COLO668 (cell line): Measurements from ENCODE around the gene PCDH15.

Experiments used
- DNase-seq: peaks from one replicate; lab custom pipeline; 2025; ENCODE audit not compliant: unreplicated experiment; lab: John Stamatoyannopoulos, UW

Gene PCDH15

GRCh38 chr10:53898532-53898931 is 902.5 kb downstream of the PCDH15 start:
- no peak for DNase-seq

DNA sequence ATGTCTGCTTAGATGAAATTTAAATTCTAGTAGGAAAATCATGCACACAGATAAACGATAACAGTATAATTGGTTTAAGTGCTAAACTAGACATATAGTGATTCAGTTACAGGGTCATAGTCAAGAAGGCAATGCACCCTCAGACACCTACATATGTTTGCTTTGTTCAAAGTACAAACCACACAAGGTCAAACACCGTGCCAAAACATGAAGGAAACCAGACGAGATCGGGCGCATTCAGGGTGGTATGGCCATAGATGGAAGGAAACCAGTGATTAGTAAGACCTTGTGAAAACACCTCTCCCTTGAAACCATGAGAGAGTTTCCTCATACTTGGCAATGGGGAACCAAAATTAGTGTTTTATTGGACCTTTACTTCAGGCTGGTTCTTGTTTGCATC is 906.9 kb downstream of the PCDH15 start:
- no peak for DNase-seq

DNA sequence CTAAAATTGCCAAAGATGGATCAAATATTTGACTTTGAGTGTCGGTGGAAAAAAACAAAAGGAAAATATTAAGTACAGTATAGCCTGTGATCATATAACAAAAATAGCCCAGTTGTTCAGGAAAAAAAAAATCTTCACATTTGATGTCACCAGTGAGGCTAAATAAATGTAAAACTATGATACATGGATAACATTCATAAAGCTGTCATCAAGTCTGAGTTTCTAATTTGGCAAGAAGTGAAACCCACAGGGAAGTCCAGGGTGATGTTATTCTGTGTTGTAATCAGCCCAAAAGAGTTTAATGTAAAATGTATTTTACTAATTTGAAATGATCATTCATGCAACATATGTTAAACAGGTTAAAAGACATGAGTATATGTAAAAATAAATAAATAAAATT is 908.0 kb downstream of the PCDH15 start:
- no peak for DNase-seq

DNA sequence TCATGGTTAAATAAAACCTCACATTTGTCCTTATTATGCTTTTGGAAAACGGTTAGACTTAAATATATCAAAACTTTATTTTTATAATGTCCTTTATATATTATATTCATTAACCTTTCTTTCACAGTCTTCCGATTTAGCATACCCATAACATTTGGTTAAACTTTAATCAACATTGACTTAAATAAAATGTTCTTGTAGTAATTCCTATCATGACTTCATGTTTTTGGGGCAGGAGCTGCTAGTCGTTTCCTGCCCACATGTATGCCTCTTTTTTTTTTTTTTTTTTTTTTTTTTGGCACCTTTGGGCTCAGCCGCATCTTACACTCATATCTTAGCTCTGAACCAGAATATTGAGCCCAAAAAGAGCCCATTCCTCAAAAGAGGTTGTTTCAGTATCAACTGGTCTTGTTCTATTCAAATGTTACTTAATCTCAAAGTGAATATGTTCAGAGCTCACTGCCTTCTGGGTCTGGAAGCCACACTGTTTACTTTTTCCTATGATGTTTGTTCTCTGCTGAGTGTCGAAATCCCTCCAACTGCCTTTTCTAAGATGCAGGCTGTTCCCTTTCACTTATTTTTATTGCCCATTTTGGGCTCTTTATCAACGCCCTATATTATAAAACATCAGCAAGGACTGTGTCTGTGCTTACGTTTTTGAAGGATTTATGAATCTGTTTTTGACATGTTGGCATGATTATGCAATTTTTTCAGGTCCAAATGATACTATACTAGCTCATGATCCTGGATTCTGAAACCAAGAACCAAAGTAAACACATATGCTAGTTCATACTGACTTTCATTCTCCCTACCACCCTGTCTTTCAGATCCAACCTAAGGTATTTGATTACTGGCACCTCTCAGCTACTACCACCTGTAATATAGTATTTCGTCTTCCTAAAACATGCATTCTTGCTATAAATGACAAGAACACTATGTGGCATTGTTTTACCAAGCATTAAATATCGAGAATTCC is 914.4 kb downstream of the PCDH15 start:
- DNase-seq, result no peak

GRCh38 chr10:53864846-53865245 is 936.2 kb downstream of the PCDH15 start:
- no peak for DNase-seq

DNA sequence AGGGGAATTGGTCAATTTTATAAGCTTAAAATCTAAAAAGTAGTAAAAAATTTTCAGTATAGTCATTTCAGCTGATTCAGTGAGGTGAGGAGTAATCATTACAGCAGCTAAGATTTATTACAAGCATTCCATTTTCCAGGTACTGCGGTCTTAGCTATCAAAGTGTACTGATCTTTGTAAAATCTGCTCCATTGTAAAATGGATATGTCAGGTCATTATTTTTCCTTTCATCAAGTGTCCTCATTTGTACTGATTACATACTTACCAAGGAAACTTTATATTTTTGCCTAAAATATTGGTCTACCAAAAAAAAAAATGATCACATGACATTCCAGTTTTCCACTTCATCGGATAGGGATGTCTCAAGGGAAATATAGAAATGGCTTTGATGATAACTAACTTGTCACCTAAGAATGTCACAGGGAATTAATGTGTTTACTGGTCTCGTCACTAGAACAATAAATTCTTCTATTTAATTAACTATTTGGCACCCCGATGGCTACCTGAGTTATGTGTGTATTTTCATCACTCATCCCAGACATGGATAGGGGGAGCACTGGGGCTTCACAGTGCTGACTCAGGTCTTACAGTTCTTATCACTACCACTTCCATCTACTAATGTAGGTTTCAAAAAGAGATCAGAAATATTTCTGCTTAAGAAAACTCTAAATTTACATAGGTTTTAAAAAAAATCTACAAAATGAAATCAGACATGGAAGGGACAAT is 948.4 kb downstream of the PCDH15 start:
- no peak for DNase-seq

DNA sequence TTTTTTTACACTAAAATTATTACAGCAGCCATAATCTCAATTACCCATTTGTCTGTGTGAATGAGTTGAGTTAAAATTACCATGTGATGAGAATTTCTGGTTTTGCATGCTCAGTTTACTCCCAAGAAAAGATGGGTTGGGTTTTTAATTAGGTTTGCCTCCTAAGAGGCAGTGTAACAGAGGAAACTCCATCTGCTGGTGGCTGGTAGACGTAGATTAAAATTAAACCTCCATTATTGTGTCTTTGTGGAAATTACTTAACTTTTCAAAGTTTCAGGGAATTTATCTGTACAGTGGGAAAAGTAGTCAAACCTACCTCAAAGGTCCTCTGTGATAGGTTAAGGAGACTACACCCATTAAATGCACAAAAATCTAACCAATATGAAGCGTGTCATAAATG is 954.2 kb downstream of the PCDH15 start:
- no peak for DNase-seq

- no peak for DNase-seq
These were observed 957.2 kb downstream of the PCDH15 start for GRCh38 chr10:53843736-53844362.

DNA sequence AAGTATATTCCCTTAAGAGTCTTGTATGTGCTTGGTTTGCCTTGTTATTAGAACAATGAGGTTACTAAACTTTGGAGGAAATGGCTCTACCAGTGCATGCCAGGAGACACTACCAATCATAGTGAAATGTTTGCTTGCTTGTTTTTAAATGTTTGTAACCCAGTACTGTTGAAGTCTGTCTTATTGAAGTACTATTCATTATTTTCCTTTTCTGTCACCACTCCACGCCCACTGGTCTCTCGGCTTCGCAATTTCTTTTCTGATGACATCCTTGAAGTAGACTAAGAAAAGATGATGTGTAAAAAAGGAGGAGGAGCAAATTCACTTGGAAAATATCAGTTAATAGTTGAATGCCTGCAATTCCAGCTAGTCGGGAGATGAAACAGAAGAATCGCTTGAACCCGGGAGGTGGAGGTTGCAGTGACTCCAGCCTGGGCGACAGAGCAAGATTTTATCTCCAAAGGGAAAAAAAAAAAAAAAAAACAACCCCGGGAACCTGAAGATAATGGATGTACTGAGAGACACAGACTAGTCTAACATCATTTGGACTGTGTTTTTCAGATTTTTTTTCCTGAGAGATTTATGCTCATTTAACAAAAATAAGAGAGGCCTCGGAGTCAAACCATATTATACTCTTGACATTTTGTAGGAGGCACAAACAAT is 959.4 kb downstream of the PCDH15 start:
- DNase-seq, result no peak

- no peak for DNase-seq
These were observed 960.4 kb downstream of the PCDH15 start for GRCh38 chr10:53840653-53841052.

- no peak for DNase-seq
These were observed 961.5 kb downstream of the PCDH15 start for GRCh38 chr10:53839440-53840039.

DNA sequence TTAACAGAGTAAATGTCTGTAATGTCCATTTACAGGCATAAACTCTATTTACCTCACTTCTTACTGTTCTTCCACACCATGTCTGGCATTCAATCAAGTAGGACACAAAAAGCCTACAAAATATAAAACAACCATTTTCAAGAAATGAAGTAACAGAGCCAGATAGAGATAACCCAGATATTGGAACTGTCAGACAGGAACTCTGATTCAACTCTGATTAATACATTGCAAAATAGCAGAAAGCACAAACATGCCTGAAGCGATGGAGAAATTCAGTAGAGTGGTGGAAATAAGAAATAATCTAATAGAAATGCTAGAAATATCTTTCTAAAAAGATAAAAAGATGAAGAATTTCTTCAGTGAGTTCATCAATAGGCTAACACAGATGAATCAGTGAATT is 964.4 kb downstream of the PCDH15 start:
- DNase-seq, result no peak

DNA sequence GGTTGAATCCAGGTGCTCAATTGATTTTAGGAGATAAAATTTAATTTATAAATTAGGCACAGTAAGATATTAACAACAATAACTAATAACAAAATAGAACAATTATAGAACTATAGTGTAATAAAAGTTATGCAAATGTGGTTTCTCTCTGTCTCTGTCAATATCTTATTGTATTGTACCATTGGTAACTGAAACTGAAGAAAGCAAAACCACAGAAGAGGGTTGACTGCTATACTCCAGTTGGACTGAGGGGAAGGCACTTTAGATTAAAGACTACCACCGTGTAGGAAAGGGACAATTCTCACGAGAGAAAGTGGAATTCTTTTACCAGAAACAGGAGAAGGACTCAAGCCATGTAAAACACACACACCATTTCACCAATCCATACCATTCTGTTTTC is 967.1 kb downstream of the PCDH15 start:
- no peak for DNase-seq

DNA sequence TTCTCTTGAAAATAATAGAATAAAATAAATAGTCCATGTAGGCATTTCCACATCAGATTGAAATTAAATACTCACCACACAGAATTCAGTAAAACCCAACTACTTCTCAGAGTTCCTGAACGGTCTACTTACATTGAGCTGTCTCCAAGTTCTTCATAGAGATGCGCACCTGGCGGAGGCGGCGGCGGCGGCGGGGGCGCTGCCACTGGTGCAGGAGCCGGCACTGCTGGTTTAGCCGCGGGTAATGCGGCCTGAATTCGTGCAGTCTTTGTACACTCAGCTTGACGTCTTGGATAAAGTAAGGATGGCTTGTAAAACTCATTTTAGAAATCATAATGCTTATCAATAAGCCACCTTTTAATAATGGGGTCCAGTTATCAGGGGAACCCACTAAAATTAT is 973.8 kb downstream of the PCDH15 start:
- DNase-seq, result no peak

DNA sequence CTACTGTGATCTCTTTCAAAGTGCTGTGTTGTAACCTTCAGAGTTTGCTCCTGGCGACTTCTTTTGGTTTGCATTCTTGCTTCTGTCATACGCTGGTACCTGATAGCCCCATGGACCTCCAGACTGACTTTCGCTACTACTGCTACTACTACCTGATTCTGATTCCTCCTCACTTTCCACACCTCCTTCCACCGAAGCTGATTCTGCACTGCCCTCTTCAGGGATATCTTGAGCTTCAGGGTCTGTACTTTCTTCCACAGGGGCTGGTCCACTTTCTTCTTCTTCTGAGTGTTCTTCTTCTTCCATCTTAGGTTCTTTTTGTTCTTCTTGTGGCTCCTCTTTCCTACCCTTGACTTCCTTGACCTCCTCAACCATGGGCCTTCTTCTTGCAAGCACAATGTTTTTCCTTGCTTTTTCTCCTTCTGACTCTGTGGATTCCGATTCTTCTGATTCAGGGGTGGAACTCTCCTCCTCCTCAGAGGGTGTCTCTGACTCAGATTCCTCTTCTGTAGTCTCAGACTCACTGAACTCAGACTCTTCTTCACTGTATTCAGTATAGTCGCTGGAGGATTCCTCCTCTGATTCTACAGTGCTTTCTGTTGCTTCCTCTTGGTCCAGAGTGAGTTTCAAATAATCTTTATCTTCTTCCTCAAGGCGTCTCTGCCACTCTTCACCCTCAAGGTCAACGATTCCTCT is 992.2 kb downstream of the PCDH15 start:
- DNase-seq, result no peak

- no peak for DNase-seq
These were observed 1014.7 kb downstream of the PCDH15 start for GRCh38 chr10:53786236-53786900.

DNA sequence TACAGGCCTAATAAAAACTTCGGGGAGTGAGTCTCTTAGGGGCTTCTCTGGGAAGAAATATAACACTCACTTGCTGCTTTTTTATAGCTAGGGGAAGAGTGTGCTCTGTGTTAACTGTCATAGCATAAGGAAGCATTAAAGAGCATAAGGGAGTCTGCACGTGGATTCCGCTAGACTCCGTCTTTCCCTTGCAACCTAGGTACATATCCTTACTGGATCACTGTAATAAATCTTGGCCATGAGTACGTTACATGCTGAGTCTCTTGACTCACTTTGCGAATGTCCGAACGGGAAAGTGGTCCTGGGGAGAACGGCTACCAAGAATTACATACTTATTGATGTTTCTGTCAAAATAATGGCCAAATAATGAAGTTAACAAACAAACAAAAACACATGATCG is 1029.3 kb downstream of the PCDH15 start:
- no peak for DNase-seq

- DNase-seq, result no peak
These were observed 1030.1 kb downstream of the PCDH15 start for GRCh38 chr10:53770903-53771302.

- no peak for DNase-seq
These were observed 1035.7 kb downstream of the PCDH15 start for GRCh38 chr10:53765311-53765710.
